Right lobe of liver (tissue), 4 donors: Measurements from ENCODE around the gene CARF.
"Not testable (repeated sequence)": the region's sequence is repeated elsewhere in the genome, so short reads cannot be mapped to it uniquely, and the experiment has no call there.

Source experiments
- POLR2A ChIP-seq: fragments of 450-650 bp; IDR thresholded peaks from one replicate; pipeline ENCODE4 v1.6.1; 2017; ENCODE audit warnings: antibody characterized with exemption, mild to moderate bottlenecking
- TF ChIP-seq, protein P1 (sequence below), 4 donors: fragments of 200-600 bp in 3 of 4; fragments of 450-650 bp in 1 of 4; IDR thresholded peaks; one replicate each; pipeline versions ENCODE4 v1.5.1 to v1.8.0; 2016 to 2022; ENCODE audit warnings: antibody characterized with exemption in 4 of 4, mild to moderate bottlenecking in 2 of 4
- donor health status: DM: no; HTN: no; CAD: no.
- donor health status: DM: no; HTN: no; CAD: no.
- donor health status: DM: no; HTN: yes; CAD: no.

GRCh38 chr2:202997113-202997512, 85.0 kb downstream of the CARF start:
- TF ChIP-seq, protein P1, sequence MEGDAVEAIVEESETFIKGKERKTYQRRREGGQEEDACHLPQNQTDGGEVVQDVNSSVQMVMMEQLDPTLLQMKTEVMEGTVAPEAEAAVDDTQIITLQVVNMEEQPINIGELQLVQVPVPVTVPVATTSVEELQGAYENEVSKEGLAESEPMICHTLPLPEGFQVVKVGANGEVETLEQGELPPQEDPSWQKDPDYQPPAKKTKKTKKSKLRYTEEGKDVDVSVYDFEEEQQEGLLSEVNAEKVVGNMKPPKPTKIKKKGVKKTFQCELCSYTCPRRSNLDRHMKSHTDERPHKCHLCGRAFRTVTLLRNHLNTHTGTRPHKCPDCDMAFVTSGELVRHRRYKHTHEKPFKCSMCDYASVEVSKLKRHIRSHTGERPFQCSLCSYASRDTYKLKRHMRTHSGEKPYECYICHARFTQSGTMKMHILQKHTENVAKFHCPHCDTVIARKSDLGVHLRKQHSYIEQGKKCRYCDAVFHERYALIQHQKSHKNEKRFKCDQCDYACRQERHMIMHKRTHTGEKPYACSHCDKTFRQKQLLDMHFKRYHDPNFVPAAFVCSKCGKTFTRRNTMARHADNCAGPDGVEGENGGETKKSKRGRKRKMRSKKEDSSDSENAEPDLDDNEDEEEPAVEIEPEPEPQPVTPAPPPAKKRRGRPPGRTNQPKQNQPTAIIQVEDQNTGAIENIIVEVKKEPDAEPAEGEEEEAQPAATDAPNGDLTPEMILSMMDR (IDR thresholded peaks at IDR 0.05): not testable (repeated sequence)
- TF ChIP-seq POLR2A: not testable (repeated sequence)
